Breast epithelium (tissue), 3 donors: ENCODE measurements around the gene PXDN.

Experiments used
- CTCF ChIP-seq, 3 donors: fragments of 450-650 bp; IDR thresholded peaks; one replicate each; pipeline ENCODE4 v1.5.1; 2016 to 2017; ENCODE audit warnings: antibody characterized with exemption in 3 of 3, mild to moderate bottlenecking in 3 of 3, moderate library complexity in 3 of 3
- POLR2A ChIP-seq: fragments of 450-650 bp; IDR thresholded peaks from one replicate; pipeline ENCODE4 v1.6.1; 2016; ENCODE audit warnings: antibody characterized with exemption, mild to moderate bottlenecking, moderate library complexity
- POLR2AphosphoS5 ChIP-seq, 3 donors: sonication (generic); formaldehyde crosslinking; IDR thresholded peaks; one replicate each; pipeline ENCODE4 v1.6.1; 2017; ENCODE audit warnings: antibody characterized with exemption in 3 of 3

DNA sequence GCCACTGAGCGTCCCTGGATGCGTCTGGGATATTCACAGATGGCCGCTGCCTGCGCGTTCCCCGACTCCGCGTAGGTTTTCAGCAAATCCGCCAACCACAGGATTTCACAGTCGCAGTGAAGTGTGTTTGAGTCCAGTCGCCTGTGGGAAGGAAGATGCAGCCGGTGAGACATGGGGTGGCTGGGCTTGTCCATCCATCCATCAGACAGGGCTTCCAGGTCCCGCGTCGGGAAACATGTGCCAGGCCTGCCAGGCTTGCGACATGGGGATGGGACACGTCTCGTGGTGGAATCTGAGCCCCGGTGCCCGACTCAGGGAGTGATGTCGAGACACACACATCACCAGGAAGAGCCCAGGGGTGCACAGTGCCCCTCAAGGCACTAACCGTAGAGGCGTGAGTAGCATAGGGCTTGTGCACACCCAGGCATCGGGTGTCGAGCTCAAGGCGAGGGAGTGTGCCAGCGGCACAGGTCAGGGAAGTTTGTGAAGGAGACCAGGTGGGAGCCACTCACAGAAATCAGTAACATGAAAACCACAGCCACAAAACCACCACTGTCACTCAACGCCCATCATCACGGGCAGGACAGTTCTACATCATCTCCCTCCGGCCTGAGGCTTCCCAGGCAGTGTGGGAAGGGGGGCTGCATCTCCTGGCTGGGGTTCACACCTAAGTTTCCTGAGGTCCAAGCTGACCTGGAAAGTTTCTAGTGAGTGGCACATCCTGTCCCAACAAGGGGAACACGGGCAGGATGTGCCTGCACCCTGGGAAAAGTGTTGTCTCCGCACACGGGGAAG, 63.9 kb downstream of the PXDN start:
- TF ChIP-seq CTCF (IDR thresholded peaks at IDR 0.05): no peak
- no peak for TF ChIP-seq POLR2AphosphoS5 (IDR thresholded peaks at IDR 0.05)
- TF ChIP-seq POLR2A: no peak
